ENCODE results near the gene HYAL3. TPM values are rescaled to one million over a fixed set of nuclear protein-coding genes. Genes with fewer than 3 reads are reported as not detected.

HYAL3 gene
- total RNA-seq, 4 donors from 2014 or later: 3.0 to 6.6 (median 4.2) TPM

DNA sequence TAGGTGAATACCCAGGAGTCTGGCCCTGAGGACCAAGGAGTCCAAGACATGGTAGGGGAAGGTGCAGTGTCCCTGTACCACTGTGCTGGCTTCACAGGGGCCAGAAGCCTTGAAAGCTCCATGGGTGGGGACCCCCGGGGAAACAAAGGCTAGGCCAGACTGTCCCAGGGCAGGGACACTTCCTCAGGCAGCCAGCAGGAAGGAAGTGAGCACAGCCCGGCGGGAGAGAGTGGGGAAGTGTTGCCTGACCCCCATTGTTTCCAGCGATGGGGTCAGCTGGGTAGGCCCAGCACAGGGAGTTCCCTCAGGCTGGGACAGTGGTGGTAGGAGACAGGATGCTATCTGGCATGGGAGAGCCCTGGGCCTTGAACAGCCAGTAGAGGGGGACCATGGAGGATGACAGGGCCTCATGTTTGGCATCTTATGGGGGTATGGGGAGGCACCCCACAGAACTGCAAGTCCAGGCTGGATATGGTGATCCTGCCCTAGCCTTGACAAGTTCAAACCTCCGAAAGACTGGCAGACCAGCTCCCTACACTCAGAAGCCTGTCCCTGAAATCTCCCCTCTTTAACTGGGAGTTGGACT, 24.5 kb upstream of the HYAL3 start:
- DNase-seq: peak in 1 of 3 donors; percentile 51
- H3K27me3 ChIP-seq: no peaks in the 10 kb centered on the region
- peak overlapping the region; percentile 52 to 95 (median 90) for H3K27ac ChIP-seq
- H3K36me3 ChIP-seq: peaks cover 0 to 16% (median 0%) of the 10 kb centered on the region in 3 donors
- H3K4me1 ChIP-seq: peaks cover 4 to 50% (median 23%) of the 10 kb centered on the region in 4 donors
- no peak overlapping the region for H3K4me3 ChIP-seq
- H3K9me3 ChIP-seq: no peaks in the 10 kb centered on the region
- TF ChIP-seq CTCF (IDR thresholded peaks at IDR 0.05): peak in 1 of 6 experiments; percentile 8
- TF ChIP-seq POLR2A (IDR thresholded peaks at IDR 0.05): no peak

- no peak for DNase-seq
- peaks cover 0 to 22% (median 0%) of the 10 kb centered on the region in 3 donors for H3K36me3 ChIP-seq
- H3K27me3 ChIP-seq: no peaks in the 10 kb centered on the region
- H3K4me1 ChIP-seq: peaks cover 4 to 52% (median 18%) of the 10 kb centered on the region in 4 donors
- no peak overlapping the region for H3K4me3 ChIP-seq
- peak overlapping the region; percentile 88 to 95 (median 90) for H3K27ac ChIP-seq
- TF ChIP-seq POLR2A (IDR thresholded peaks at IDR 0.05): no peak
- TF ChIP-seq CTCF (IDR thresholded peaks at IDR 0.05): no peak
- H3K9me3 ChIP-seq: no peaks in the 10 kb centered on the region
These were observed 23.9 kb upstream of the HYAL3 start for GRCh38 chr3:50323092-50323600.

DNA sequence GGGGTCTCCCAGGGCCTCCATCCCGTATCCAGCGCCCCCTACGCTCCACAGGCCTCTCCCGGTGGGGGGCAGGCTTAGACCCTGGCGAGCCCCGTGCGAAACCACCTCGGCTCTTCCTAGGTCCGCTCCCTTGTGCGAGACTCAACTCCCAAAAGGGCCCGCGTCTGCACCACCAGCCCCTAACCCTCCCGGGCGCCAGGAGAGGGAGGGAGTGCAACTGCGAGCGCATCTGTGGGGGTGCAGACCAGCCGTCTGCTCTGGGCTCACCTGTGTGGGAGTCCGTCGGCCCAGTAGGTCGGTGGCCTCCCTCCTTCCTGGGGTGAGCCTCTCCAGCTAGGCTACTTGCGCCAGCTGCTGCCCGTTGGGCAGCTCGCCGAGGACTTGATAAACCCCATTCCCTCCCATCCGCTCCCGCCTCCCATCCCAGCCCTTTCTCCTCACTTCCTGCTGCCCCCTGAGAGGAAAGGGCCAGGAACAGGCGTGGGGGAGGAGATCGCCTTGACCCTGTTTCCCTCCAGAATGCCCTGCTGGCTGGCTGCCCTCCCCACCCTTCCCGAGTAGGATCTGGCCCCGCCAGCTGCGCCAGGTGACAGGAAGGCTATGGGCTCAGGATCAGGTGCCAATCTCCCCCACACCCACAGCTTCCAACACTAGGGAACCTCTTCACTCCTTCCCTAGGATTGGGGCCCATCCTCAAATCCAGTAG, 23.3 kb upstream of the HYAL3 start, which contains the start of gene HYAL2:
TSS of gene HYAL2 (minus strand) at position 360 of the 706 bp plus-strand sequence. CDS start 2,256 bp downstream, outside the sequence.
- Histone ChIP-seq H3K27me3 (no peaks in the 10 kb centered on the region), H3K27ac (peak within 1 kb of the TSS; percentile 88 to 95 (median 90)), H3K4me3 (peak within 1 kb of the TSS; percentile 77 to 98 (median 93)), H3K9me3 (no peaks in the 10 kb centered on the region), H3K36me3 (peaks cover 0 to 22% (median 0%) of the 10 kb centered on the region in 3 donors), H3K4me1 (peaks cover 4 to 57% (median 17%) of the 10 kb centered on the region in 4 donors)
- no peak for TF ChIP-seq CTCF (IDR thresholded peaks at IDR 0.05)
- no peak for TF ChIP-seq POLR2A (IDR thresholded peaks at IDR 0.05)
- peak in 1 of 3 donors; percentile 60 for DNase-seq

- Histone ChIP-seq H3K27ac (peak overlapping the region; percentile 88 to 95 (median 90)), H3K36me3 (peaks cover 0 to 22% (median 0%) of the 10 kb centered on the region in 3 donors), H3K4me3 (peak overlapping the region; percentile 77 to 98 (median 93)), H3K9me3 (no peaks in the 10 kb centered on the region), H3K4me1 (peaks cover 6 to 57% (median 16%) of the 10 kb centered on the region in 4 donors), H3K27me3 (no peaks in the 10 kb centered on the region)
- TF ChIP-seq POLR2A (IDR thresholded peaks at IDR 0.05): peak in 1 of 2 donors; percentile 34
- no peak for TF ChIP-seq CTCF (IDR thresholded peaks at IDR 0.05)
- DNase-seq: no peak
These were observed 22.8 kb upstream of the HYAL3 start for GRCh38 chr3:50322115-50322385.

GRCh38 chr3:50321336-50322114, 22.3 kb upstream of the HYAL3 start:
- peak; percentile 88 to 94 (median 94) for DNase-seq
- peaks cover 7 to 58% (median 19%) of the 10 kb centered on the region in 4 donors for H3K4me1 ChIP-seq
- H3K4me3 ChIP-seq: peak overlapping the region; percentile 77 to 98 (median 93)
- peak overlapping the region; percentile 88 to 95 (median 90) for H3K27ac ChIP-seq
- no peaks in the 10 kb centered on the region for H3K9me3 ChIP-seq
- H3K36me3 ChIP-seq: peaks cover 0 to 22% (median 0%) of the 10 kb centered on the region in 3 donors
- peak; percentile 3 to 62 (median 40) for TF ChIP-seq CTCF (IDR thresholded peaks at IDR 0.05)
- peak in 1 of 2 donors; percentile 27 for TF ChIP-seq POLR2A (IDR thresholded peaks at IDR 0.05)
- no peaks in the 10 kb centered on the region for H3K27me3 ChIP-seq

Measured in Peyer's patch (tissue), 4 donors.